ENCODE data around the gene TSBP1.
A peak's percentile ranks its signal among the peaks of the same experiment; 100 is the strongest.

- TF ChIP-seq, protein P1, sequence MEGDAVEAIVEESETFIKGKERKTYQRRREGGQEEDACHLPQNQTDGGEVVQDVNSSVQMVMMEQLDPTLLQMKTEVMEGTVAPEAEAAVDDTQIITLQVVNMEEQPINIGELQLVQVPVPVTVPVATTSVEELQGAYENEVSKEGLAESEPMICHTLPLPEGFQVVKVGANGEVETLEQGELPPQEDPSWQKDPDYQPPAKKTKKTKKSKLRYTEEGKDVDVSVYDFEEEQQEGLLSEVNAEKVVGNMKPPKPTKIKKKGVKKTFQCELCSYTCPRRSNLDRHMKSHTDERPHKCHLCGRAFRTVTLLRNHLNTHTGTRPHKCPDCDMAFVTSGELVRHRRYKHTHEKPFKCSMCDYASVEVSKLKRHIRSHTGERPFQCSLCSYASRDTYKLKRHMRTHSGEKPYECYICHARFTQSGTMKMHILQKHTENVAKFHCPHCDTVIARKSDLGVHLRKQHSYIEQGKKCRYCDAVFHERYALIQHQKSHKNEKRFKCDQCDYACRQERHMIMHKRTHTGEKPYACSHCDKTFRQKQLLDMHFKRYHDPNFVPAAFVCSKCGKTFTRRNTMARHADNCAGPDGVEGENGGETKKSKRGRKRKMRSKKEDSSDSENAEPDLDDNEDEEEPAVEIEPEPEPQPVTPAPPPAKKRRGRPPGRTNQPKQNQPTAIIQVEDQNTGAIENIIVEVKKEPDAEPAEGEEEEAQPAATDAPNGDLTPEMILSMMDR (IDR thresholded peaks at IDR 0.05): peak; percentile 81 to 96 (median 92)
- TF ChIP-seq POLR2A (IDR thresholded peaks at IDR 0.05) (no peak), EP300 (IDR thresholded peaks at IDR 0.05) (peak in 1 of 2 donors; percentile 32)
Observed at GRCh38 chr6:32244946-32245398, 126.7 kb downstream of the TSBP1 start.
